H9 (cell line): ENCODE data around the gene PDHB. TPM values are rescaled to one million over a fixed set of nuclear protein-coding genes. Genes with fewer than 3 reads are reported as not detected.

ENCODE experiments used
- DNase-seq: peaks from one replicate; pipeline ENCODE4 v3.0.0-alpha.2; 2017
- H2AFZ ChIP-seq: one replicate; pipeline ENCODE4 v1.6.1; 2013; ENCODE audit warnings: mild to moderate bottlenecking, low read length, control low read depth, moderate library complexity
- H2AK5ac ChIP-seq: 2 replicates; pipeline ENCODE4 v1.6.1; 2013; ENCODE audit warnings: low read length, control low read depth, mixed read lengths; ENCODE audit not compliant: insufficient read length
- H2BK120ac ChIP-seq: one replicate; pipeline ENCODE4 v1.6.1; 2013; ENCODE audit warnings: low read depth, mild to moderate bottlenecking, low read length, control low read depth, inconsistent platforms; ENCODE audit not compliant: poor library complexity, severe bottlenecking
- H2BK12ac ChIP-seq: 2 replicates; pipeline ENCODE4 v1.6.1; 2013; ENCODE audit warnings: low read length, control low read depth, mixed read lengths, low read depth; ENCODE audit not compliant: insufficient read length
- H2BK15ac ChIP-seq: 2 replicates; pipeline ENCODE4 v1.6.1; 2013; ENCODE audit warnings: low read depth, low read length, control low read depth
- H2BK20ac ChIP-seq: one replicate; pipeline ENCODE4 v1.6.1; 2013; ENCODE audit warnings: low read depth, mild to moderate bottlenecking, low read length, control low read depth, inconsistent platforms; ENCODE audit not compliant: poor library complexity, severe bottlenecking
- H2BK5ac ChIP-seq: 2 replicates; pipeline ENCODE4 v1.6.1; 2013; ENCODE audit warnings: low read length, control low read depth, mixed read lengths; ENCODE audit not compliant: insufficient read length
- H3K14ac ChIP-seq: 2 replicates; pipeline ENCODE4 v1.6.1; 2013; ENCODE audit warnings: low read length, control low read depth; ENCODE audit not compliant: insufficient read depth
- H3K18ac ChIP-seq: 2 replicates; pipeline ENCODE4 v1.6.1; 2013; ENCODE audit warnings: low read depth, mild to moderate bottlenecking, mixed read lengths, low read length, control low read depth; ENCODE audit not compliant: insufficient read length
- H3K23ac ChIP-seq: 2 replicates; pipeline ENCODE4 v1.6.1; 2013; ENCODE audit warnings: low read length, control low read depth, mixed read lengths, low read depth; ENCODE audit not compliant: insufficient read length
- H3K23me2 ChIP-seq: 2 replicates; pipeline ENCODE4 v1.6.1; 2013; ENCODE audit warnings: low read depth, mild to moderate bottlenecking, mixed read lengths, low read length, control low read depth; ENCODE audit not compliant: insufficient read length, poor library complexity, severe bottlenecking
- H3K27ac ChIP-seq: 2 replicates; pipeline ENCODE4 v1.5.1; 2013; ENCODE audit warnings: low read length, control low read depth, mixed read lengths, low read depth; ENCODE audit not compliant: insufficient read length
- H3K27me3 ChIP-seq: 2 replicates; pipeline ENCODE4 v1.6.1; 2013; ENCODE audit warnings: low read length, control low read depth, inconsistent platforms; ENCODE audit not compliant: insufficient read depth
- H3K4ac ChIP-seq: 2 replicates; pipeline ENCODE4 v1.6.1; 2013; ENCODE audit warnings: low read depth, mild to moderate bottlenecking, control low read depth, inconsistent platforms, low read length, moderate library complexity
- H3K4me1 ChIP-seq: 2 replicates; pipeline ENCODE4 v1.6.1; 2013; ENCODE audit warnings: low read length, control low read depth, inconsistent platforms; ENCODE audit not compliant: insufficient read depth
- H3K4me2 ChIP-seq: 2 replicates; pipeline ENCODE4 v1.6.1; 2013; ENCODE audit warnings: low read length, control low read depth, mixed read lengths; ENCODE audit not compliant: insufficient read length, insufficient read depth
- H3K56ac ChIP-seq: 2 replicates; pipeline ENCODE4 v1.6.1; 2013; ENCODE audit warnings: low read depth, mild to moderate bottlenecking, mixed read lengths, low read length, control low read depth; ENCODE audit not compliant: insufficient read length
- H3K79me1 ChIP-seq: 2 replicates; pipeline ENCODE4 v1.6.1; 2013; ENCODE audit warnings: low read depth, mild to moderate bottlenecking, moderate library complexity, low read length, control low read depth, inconsistent platforms; ENCODE audit not compliant: insufficient read depth, poor library complexity, severe bottlenecking
- H3K79me2 ChIP-seq: 2 replicates; pipeline ENCODE4 v1.6.1; 2013; ENCODE audit warnings: low read length, control low read depth, inconsistent platforms; ENCODE audit not compliant: insufficient read depth
- H3K9ac ChIP-seq: 2 replicates; pipeline ENCODE4 v1.6.1; 2013; ENCODE audit warnings: low read length, control low read depth, mixed read lengths; ENCODE audit not compliant: insufficient read length; ENCODE audit errors: extremely low read depth
- H3K9me3 ChIP-seq: one replicate; pipeline ENCODE4 v1.6.1; 2013; ENCODE audit warnings: low read depth, low read length, inconsistent platforms; ENCODE audit not compliant: control insufficient read depth
- H3T11ph ChIP-seq: one replicate; pipeline ENCODE4 v1.6.1; 2013; ENCODE audit warnings: mild to moderate bottlenecking, low read length, control low read depth, inconsistent platforms
- H4K20me1 ChIP-seq: one replicate; pipeline ENCODE4 v1.6.1; 2013; ENCODE audit not compliant: control insufficient read depth, insufficient read length, insufficient read depth
- H4K5ac ChIP-seq: 2 replicates; pipeline ENCODE4 v1.6.1; 2013; ENCODE audit warnings: low read depth, mild to moderate bottlenecking, mixed read lengths, low read length, control low read depth; ENCODE audit not compliant: insufficient read length
- H4K8ac ChIP-seq: replicated peaks from 2 replicates; pipeline ENCODE4 v1.6.1; 2013; ENCODE audit warnings: low read length, control low read depth, mixed read lengths, low read depth; ENCODE audit not compliant: insufficient read length
- H4K91ac ChIP-seq: 2 replicates; pipeline ENCODE4 v1.6.1; 2013; ENCODE audit warnings: low read depth, mild to moderate bottlenecking, moderate library complexity, mixed read lengths, low read length, control low read depth; ENCODE audit not compliant: insufficient read length
- H3K27ac Mint-ChIP-seq, 3 experiments: 2 replicates in 2 of 3; 3 replicates in 1 of 3; pipeline ENCODE4 v1.8.0; 2020 to 2021; ENCODE audit warnings: mixed read lengths in 3 of 3, mild to moderate bottlenecking in 1 of 3, moderate library complexity in 1 of 3
- H3K27me3 Mint-ChIP-seq: 2 replicates; pipeline ENCODE4 v1.8.0; 2021; ENCODE audit warnings: low read depth, mild to moderate bottlenecking, moderate library complexity, mixed read lengths
- H3K36me3 Mint-ChIP-seq, 3 experiments: 2 replicates in 2 of 3; 3 replicates in 1 of 3; pipeline ENCODE4 v1.8.0; 2020 to 2021; ENCODE audit warnings: low read depth in 3 of 3, mixed read lengths in 3 of 3; ENCODE audit not compliant: insufficient read depth in 1 of 3
- H3K4me1 Mint-ChIP-seq, 2 experiments: 2 replicates each; pipeline ENCODE4 v1.8.0; 2020; ENCODE audit warnings: mixed read lengths in 2 of 2
- H3K4me3 Mint-ChIP-seq, 2 experiments: 2 replicates in 1 of 2; 3 replicates in 1 of 2; pipeline ENCODE4 v1.8.0; 2020 to 2021; ENCODE audit warnings: mild to moderate bottlenecking in 2 of 2, mixed read lengths in 2 of 2, moderate library complexity in 1 of 2
- H3K9me3 Mint-ChIP-seq, 2 experiments: 2 replicates in 1 of 2; 3 replicates in 1 of 2; pipeline ENCODE4 v1.8.0; 2020; ENCODE audit warnings: mild to moderate bottlenecking in 2 of 2, mixed read lengths in 2 of 2, moderate library complexity in 1 of 2
- WGBS: extraction: QIAGEN DNeasy Blood & Tissue Kit; methylation state at CpG from one replicate; pipeline ENCODE4 v1.1.7; 2013; ENCODE audit warnings: missing lambda C conversion rate, low lambda C conversion rate, mixed read lengths; ENCODE audit not compliant: insufficient read length; ENCODE audit errors: extremely low coverage; 5-methylcytosine and 5-hydroxymethylcytosine counted together
- total RNA-seq: library from RNA; stranded (reverse); gene quantifications from 2 replicates; pipeline ENCODE4 v1.2.1, GENCODE V29; 2021
- TF ChIP-seq, protein P1 (sequence below): fragments of 200-600 bp; sonication (generic); conservative IDR thresholded peaks from 3 replicates; pipeline ENCODE4 v1.8.0; 2021; ENCODE audit warnings: antibody characterized with exemption, mild to moderate bottlenecking

PDHB gene
- total RNA-seq, 1 experiment from 2014 or later, result 132 TPM

DNA sequence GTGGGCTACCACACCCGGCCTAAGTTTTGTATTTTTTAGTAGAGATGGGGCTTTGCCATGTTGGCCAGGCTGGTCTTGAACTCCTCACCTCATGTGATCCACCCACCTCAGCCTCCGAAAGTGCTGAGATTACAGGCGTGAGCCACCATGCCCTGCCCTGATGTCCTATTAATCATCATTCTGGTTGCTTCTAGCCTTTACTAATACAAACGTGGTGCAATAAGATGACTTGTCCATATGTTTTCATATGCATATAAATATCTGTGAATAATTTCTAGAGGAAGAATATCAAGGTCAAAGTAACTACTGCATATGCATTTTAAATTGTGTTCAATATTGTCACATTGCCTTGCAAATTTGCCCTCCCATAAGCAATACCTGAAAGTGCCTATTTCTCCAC is 25.5 kb upstream of the PDHB start:
- Mint-ChIP-seq H3K36me3 (peaks cover 0 to 20% (median 6%) of the 10 kb centered on the region in 3 experiments), H3K27me3 (no peaks in the 10 kb centered on the region), H3K4me1 (peaks cover 11 to 12% of the 10 kb centered on the region in 2 experiments), H3K4me3 (no peak overlapping the region), H3K27ac (no peak overlapping the region), H3K9me3 (peaks cover 10 to 19% of the 10 kb centered on the region in 2 experiments)
- Histone ChIP-seq H3K23me2 (no peaks in the 10 kb centered on the region), H3K79me2 (no peaks in the 10 kb centered on the region), H2BK12ac (no peak overlapping the region), H3K27ac (no peak overlapping the region), H3K23ac (no peak overlapping the region), H2BK15ac (no peak overlapping the region), H2BK5ac (no peak overlapping the region), H3K9ac (no peak overlapping the region), H3K56ac (no peak overlapping the region), H4K5ac (no peak overlapping the region), H3K9me3 (no peaks in the 10 kb centered on the region), H2BK120ac (no peak overlapping the region), H3K4me2 (no peak overlapping the region), H3K79me1 (no peaks in the 10 kb centered on the region), H3K14ac (no peak overlapping the region), H3K4me1 (peaks cover 5% of the 10 kb centered on the region; the same call in 1 of the 2 replicates), H4K20me1 (no peaks in the 10 kb centered on the region), H4K91ac (no peak overlapping the region), H2BK20ac (no peak overlapping the region), H2AFZ (no peak overlapping the region), H3K27me3 (no peaks in the 10 kb centered on the region), H3K4ac (no peak overlapping the region), H4K8ac (no peak overlapping the region), H2AK5ac (no peak overlapping the region), H3K18ac (no peak overlapping the region), H3T11ph (no peak overlapping the region)
- WGBS, result no CpG with 5 or more reads among the region's 4 CpGs
- TF ChIP-seq, protein P1, sequence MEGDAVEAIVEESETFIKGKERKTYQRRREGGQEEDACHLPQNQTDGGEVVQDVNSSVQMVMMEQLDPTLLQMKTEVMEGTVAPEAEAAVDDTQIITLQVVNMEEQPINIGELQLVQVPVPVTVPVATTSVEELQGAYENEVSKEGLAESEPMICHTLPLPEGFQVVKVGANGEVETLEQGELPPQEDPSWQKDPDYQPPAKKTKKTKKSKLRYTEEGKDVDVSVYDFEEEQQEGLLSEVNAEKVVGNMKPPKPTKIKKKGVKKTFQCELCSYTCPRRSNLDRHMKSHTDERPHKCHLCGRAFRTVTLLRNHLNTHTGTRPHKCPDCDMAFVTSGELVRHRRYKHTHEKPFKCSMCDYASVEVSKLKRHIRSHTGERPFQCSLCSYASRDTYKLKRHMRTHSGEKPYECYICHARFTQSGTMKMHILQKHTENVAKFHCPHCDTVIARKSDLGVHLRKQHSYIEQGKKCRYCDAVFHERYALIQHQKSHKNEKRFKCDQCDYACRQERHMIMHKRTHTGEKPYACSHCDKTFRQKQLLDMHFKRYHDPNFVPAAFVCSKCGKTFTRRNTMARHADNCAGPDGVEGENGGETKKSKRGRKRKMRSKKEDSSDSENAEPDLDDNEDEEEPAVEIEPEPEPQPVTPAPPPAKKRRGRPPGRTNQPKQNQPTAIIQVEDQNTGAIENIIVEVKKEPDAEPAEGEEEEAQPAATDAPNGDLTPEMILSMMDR, result no peak
- no peak for DNase-seq
